HG03469 (cell line): Measurements from ENCODE around the gene GRM6.

Experiments
- ATAC-seq: cut with Tn5 transposase; IDR thresholded peaks from one replicate; pipeline ENCODE4 v1.9.1; 2021; ENCODE audit warnings: mild to moderate bottlenecking, moderate library complexity, moderate number of reproducible peaks; ENCODE audit not compliant: unreplicated experiment

The GRM6 gene

GRCh38 chr5:178984145-178985072 lies 10.7 kb downstream of the GRM6 start:
- no peak for ATAC-seq

GRCh38 chr5:178983728-178984127 lies 11.4 kb downstream of the GRM6 start:
- no peak for ATAC-seq

- ATAC-seq: no peak
Observed at GRCh38 chr5:178982941-178983340, 12.2 kb downstream of the GRM6 start.

GRCh38 chr5:178981381-178981780 lies 13.7 kb downstream of the GRM6 start:
- no peak for ATAC-seq

GRCh38 chr5:178965465-178966055 lies 29.6 kb downstream of the GRM6 start:
- ATAC-seq: no peak

GRCh38 chr5:178941361-178941760 lies 53.8 kb downstream of the GRM6 start:
- ATAC-seq: no peak

GRCh38 chr5:178940569-178941360 lies 54.4 kb downstream of the GRM6 start, which contains the start of gene ZNF454:
ZNF454 (plus strand) TSS chr5:178941198; CDS start chr5:178942792, 1,594 bp downstream.
- ATAC-seq: no peak

GRCh38 chr5:178931846-178932760 lies 63.0 kb downstream of the GRM6 start:
- no peak for ATAC-seq
